ENCODE results near the gene CETN1. TPM values are rescaled to one million over a fixed set of nuclear protein-coding genes. Genes with fewer than 3 reads are reported as not detected.

The CETN1 gene
- total RNA-seq, 3 donors from 2014 or later, result not detected

- TF ChIP-seq CTCF (IDR thresholded peaks at IDR 0.05) (no peak), POLR2A (IDR thresholded peaks at IDR 0.05) (no peak), POLR2AphosphoS5 (IDR thresholded peaks at IDR 0.05) (no peak)
- no peaks in the 10 kb centered on the region for H3K9me3 ChIP-seq
- no peak overlapping the region for H3K27ac ChIP-seq
- no peaks in the 10 kb centered on the region for H3K27me3 ChIP-seq
- intact Hi-C loops (cut with DNase I; ENCODE audit: low total_unique reads), result no loop called here
- H3K36me3 ChIP-seq, result no peaks in the 10 kb centered on the region
- no peak overlapping the region for H3K4me3 ChIP-seq
- no peaks in the 10 kb centered on the region for H3K4me1 ChIP-seq
- DNase-seq (ENCODE audit: low spot score in 2 of 2), result no peak
Observed at GRCh38 chr18:618618-619017, 38.4 kb downstream of the CETN1 start.

- H3K27ac ChIP-seq, result no peak overlapping the region
- H3K27me3 ChIP-seq, result no peaks in the 10 kb centered on the region
- intact Hi-C loops (cut with DNase I; ENCODE audit: low total_unique reads), result no loop called here
- no peak overlapping the region for H3K4me3 ChIP-seq
- no peak for DNase-seq (ENCODE audit: low spot score in 2 of 2)
- no peak for TF ChIP-seq CTCF (IDR thresholded peaks at IDR 0.05)
- no peaks in the 10 kb centered on the region for H3K4me1 ChIP-seq
- H3K36me3 ChIP-seq, result no peaks in the 10 kb centered on the region
- H3K9me3 ChIP-seq, result no peaks in the 10 kb centered on the region
Observed at GRCh38 chr18:621291-622043, 41.3 kb downstream of the CETN1 start.

- no peaks in the 10 kb centered on the region for H3K27me3 ChIP-seq
- H3K9me3 ChIP-seq, result no peaks in the 10 kb centered on the region
- H3K4me3 ChIP-seq, result no peak overlapping the region
- intact Hi-C loops (cut with DNase I; ENCODE audit: low total_unique reads), result no loop called here
- DNase-seq (ENCODE audit: low spot score in 2 of 2), result no peak
- H3K27ac ChIP-seq, result no peak overlapping the region
- TF ChIP-seq POLR2AphosphoS5 (IDR thresholded peaks at IDR 0.05) (no peak), POLR2A (IDR thresholded peaks at IDR 0.05) (no peak), CTCF (IDR thresholded peaks at IDR 0.05) (no peak)
- H3K36me3 ChIP-seq, result no peaks in the 10 kb centered on the region
- H3K4me1 ChIP-seq, result no peaks in the 10 kb centered on the region
Observed at GRCh38 chr18:622289-622688, 42.1 kb downstream of the CETN1 start.

- TF ChIP-seq POLR2AphosphoS5 (IDR thresholded peaks at IDR 0.05), result no peak
- TF ChIP-seq CTCF (IDR thresholded peaks at IDR 0.05), result peak in 2 of 3 donors; percentile 20 to 46
- TF ChIP-seq POLR2A (IDR thresholded peaks at IDR 0.05), result no peak
- Histone ChIP-seq H3K9me3 (no peaks in the 10 kb centered on the region), H3K4me1 (no peaks in the 10 kb centered on the region), H3K27me3 (no peaks in the 10 kb centered on the region), H3K4me3 (no peak overlapping the region), H3K27ac (no peak overlapping the region), H3K36me3 (no peaks in the 10 kb centered on the region)
- intact Hi-C loops (cut with DNase I; ENCODE audit: low total_unique reads), result no loop called here
- peak; percentile 37 to 63 for DNase-seq (ENCODE audit: low spot score in 2 of 2)
Observed at GRCh38 chr18:623761-624620, 43.8 kb downstream of the CETN1 start.

- Histone ChIP-seq H3K4me3 (no peak overlapping the region), H3K27me3 (no peaks in the 10 kb centered on the region), H3K4me1 (no peaks in the 10 kb centered on the region), H3K36me3 (no peaks in the 10 kb centered on the region), H3K9me3 (no peaks in the 10 kb centered on the region), H3K27ac (no peak overlapping the region)
- intact Hi-C loops (cut with DNase I; ENCODE audit: low total_unique reads), result no loop called here
- no peak for DNase-seq (ENCODE audit: low spot score in 2 of 2)
- no peak for TF ChIP-seq POLR2A (IDR thresholded peaks at IDR 0.05)
- no peak for TF ChIP-seq POLR2AphosphoS5 (IDR thresholded peaks at IDR 0.05)
- TF ChIP-seq CTCF (IDR thresholded peaks at IDR 0.05), result no peak
Observed at GRCh38 chr18:627231-627630, 47.1 kb downstream of the CETN1 start.

Data from breast epithelium (tissue), 4 donors.